ENCODE results near the gene ARHGEF26.

Gene ARHGEF26

DNA sequence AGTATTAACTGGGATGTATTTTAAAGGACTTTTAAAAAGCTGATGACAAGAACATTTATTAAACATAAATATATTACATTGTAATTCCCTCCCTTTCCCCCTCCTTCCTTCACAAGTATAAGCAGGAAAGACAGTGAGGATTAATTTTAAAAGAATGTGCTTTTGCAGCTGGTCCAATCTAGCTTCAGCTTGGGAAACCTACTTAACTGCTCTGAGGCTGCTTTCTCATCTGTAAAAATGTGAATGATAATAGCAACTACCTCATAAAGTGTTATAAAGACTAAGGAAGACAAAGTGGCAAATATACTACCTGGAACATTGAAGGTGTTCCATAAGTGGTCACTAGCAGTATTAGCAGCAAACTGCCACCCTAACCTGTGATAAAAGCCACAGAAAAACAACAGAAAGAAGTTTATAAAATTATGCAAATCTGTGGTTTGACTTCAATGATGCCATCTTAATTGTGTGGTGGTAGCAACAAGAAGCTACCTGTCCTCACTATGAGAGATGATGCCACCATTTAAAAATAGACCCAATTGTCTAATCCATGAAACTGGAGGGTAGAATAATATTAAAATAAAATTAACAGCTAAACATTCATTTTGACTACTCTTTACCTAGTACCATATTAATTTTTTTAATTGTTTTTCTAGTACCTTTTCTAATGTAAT, 183.1 kb downstream of the ARHGEF26 start:
- DNase-seq (ENCODE audit: low spot score), result no peak
- in situ Hi-C loops (cut with MboI; ENCODE audit: low pct_unique_long_range_greater_than_20kb, low sequenced_read_pairs, unreplicated experiment), result no loop called here
- TF ChIP-seq, protein P1, sequence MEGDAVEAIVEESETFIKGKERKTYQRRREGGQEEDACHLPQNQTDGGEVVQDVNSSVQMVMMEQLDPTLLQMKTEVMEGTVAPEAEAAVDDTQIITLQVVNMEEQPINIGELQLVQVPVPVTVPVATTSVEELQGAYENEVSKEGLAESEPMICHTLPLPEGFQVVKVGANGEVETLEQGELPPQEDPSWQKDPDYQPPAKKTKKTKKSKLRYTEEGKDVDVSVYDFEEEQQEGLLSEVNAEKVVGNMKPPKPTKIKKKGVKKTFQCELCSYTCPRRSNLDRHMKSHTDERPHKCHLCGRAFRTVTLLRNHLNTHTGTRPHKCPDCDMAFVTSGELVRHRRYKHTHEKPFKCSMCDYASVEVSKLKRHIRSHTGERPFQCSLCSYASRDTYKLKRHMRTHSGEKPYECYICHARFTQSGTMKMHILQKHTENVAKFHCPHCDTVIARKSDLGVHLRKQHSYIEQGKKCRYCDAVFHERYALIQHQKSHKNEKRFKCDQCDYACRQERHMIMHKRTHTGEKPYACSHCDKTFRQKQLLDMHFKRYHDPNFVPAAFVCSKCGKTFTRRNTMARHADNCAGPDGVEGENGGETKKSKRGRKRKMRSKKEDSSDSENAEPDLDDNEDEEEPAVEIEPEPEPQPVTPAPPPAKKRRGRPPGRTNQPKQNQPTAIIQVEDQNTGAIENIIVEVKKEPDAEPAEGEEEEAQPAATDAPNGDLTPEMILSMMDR (IDR thresholded peaks at IDR 0.05; ENCODE audit: extremely low read depth, insufficient read depth, missing control alignments), result no peak

GRCh38 chr3:154304936-154305335, 183.7 kb downstream of the ARHGEF26 start:
- DNase-seq (ENCODE audit: low spot score), result no peak
- TF ChIP-seq, protein P1 (IDR thresholded peaks at IDR 0.05; ENCODE audit: extremely low read depth, insufficient read depth, missing control alignments), result no peak
- in situ Hi-C loops (cut with MboI; ENCODE audit: low pct_unique_long_range_greater_than_20kb, low sequenced_read_pairs, unreplicated experiment), result no loop called here

GRCh38 chr3:154307363-154307762, 186.2 kb downstream of the ARHGEF26 start:
- in situ Hi-C loops (cut with MboI; ENCODE audit: low pct_unique_long_range_greater_than_20kb, low sequenced_read_pairs, unreplicated experiment), result no loop called here
- DNase-seq (ENCODE audit: low spot score), result no peak
- TF ChIP-seq, protein P1 (IDR thresholded peaks at IDR 0.05; ENCODE audit: extremely low read depth, insufficient read depth, missing control alignments), result no peak
